GM21825 (cell line): ENCODE measurements around the gene OR2A25.

Source experiments
- ATAC-seq: cut with Tn5 transposase; IDR thresholded peaks from one replicate; pipeline ENCODE4 v1.9.1; 2021; ENCODE audit warnings: mild to moderate bottlenecking, moderate library complexity; ENCODE audit not compliant: unreplicated experiment

The OR2A25 gene

GRCh38 chr7:144063710-144064109 is 5.9 kb upstream of the OR2A25 start:
- no peak for ATAC-seq

- no peak for ATAC-seq
Observed at GRCh38 chr7:144069953-144070352, 342 bp downstream of the OR2A25 start.

- ATAC-seq, result no peak
Observed at GRCh38 chr7:144074374-144074773, 4.8 kb downstream of the OR2A25 start.

- no peak for ATAC-seq
Observed at GRCh38 chr7:144085978-144086377, 16.4 kb downstream of the OR2A25 start, which contains the start of gene OR2A12. TSS of gene OR2A12 (plus strand) at chr7:144086278. CDS start at chr7:144095108, 8,830 bp downstream.

GRCh38 chr7:144086730-144087129 is 17.1 kb downstream of the OR2A25 start:
- ATAC-seq, result no peak

- no peak for ATAC-seq
Observed at GRCh38 chr7:144087230-144087629, 17.6 kb downstream of the OR2A25 start.

- no peak for ATAC-seq
Observed at GRCh38 chr7:144090667-144091066, 21.1 kb downstream of the OR2A25 start.

- ATAC-seq, result no peak
Observed at GRCh38 chr7:144098776-144099175, 29.2 kb downstream of the OR2A25 start.

- ATAC-seq, result no peak
Observed at GRCh38 chr7:144100607-144101006, 31.0 kb downstream of the OR2A25 start.

- ATAC-seq, result no peak
Observed at GRCh38 chr7:144102041-144102440, 32.4 kb downstream of the OR2A25 start.

GRCh38 chr7:144105211-144105610 is 35.6 kb downstream of the OR2A25 start:
- ATAC-seq, result no peak

GRCh38 chr7:144109283-144109682 is 39.7 kb downstream of the OR2A25 start, which contains the start of gene OR2A2:
TSS of gene OR2A2 (plus strand) at chr7:144109583. CDS start at chr7:144109583, 0 bp downstream.
- no peak for ATAC-seq

GRCh38 chr7:144110272-144110671 is 40.7 kb downstream of the OR2A25 start:
- ATAC-seq, result no peak

GRCh38 chr7:144113651-144114050 is 44.0 kb downstream of the OR2A25 start:
- ATAC-seq, result no peak

- ATAC-seq, result no peak
Observed at GRCh38 chr7:144118341-144118740, 48.7 kb downstream of the OR2A25 start.

- no peak for ATAC-seq
Observed at GRCh38 chr7:144122876-144123275, 53.3 kb downstream of the OR2A25 start, which contains the start of gene OR2A14. TSS of gene OR2A14 (plus strand) at chr7:144123176. CDS start at chr7:144129113, 5,937 bp downstream.
